GM12878 (cell line): ENCODE results near the gene ICA1. TPM values are rescaled to one million over a fixed set of nuclear protein-coding genes. Genes with fewer than 3 reads are reported as not detected.
A peak's percentile ranks its signal among the peaks of the same experiment; 100 is the strongest.

Source experiments
- BCL3 ChIP-seq: IDR thresholded peaks from 2 replicates; pipeline ENCODE4 v1.6.1; 2011; ENCODE audit warnings: borderline replicate concordance, low read depth, mild to moderate bottlenecking, moderate library complexity, low read length; ENCODE audit not compliant: insufficient read depth, poor library complexity, severe bottlenecking
- EP300 ChIP-seq, 2 experiments: fragments of 150-350 bp in 1 of 2; IDR thresholded peaks; 2 replicates each; pipeline ENCODE4 v1.6.1; 2011 to 2012; ENCODE audit warnings: low read depth in 2 of 2, low read length in 2 of 2, borderline replicate concordance in 1 of 2, improper control_type of control experiment in 1 of 2, inconsistent platforms in 1 of 2; ENCODE audit not compliant: control insufficient read depth in 1 of 2
- ETV6 ChIP-seq, 2 experiments: fragments of 450-650 bp in 1 of 2; IDR thresholded peaks in 1 of 2; conservative IDR thresholded peaks in 1 of 2; 2 replicates each; pipeline ENCODE4 v1.6.1; 2014; ENCODE audit warnings: antibody characterized with exemption in 1 of 2, borderline replicate concordance in 1 of 2, low read depth in 1 of 2, mild to moderate bottlenecking in 1 of 2, moderate library complexity in 1 of 2
- HCFC1 ChIP-seq: fragments of 150-350 bp; IDR thresholded peaks from 2 replicates; pipeline ENCODE4 v1.6.1; 2014; ENCODE audit warnings: low read length
- HDAC2 ChIP-seq: fragments of 200-600 bp; sonication (generic); IDR thresholded peaks from 2 replicates; pipeline ENCODE4 v1.6.1; 2017
- MTA2 ChIP-seq: fragments of 450-650 bp; IDR thresholded peaks from 2 replicates; pipeline ENCODE4 v1.6.1; 2016; ENCODE audit warnings: low read depth, mild to moderate bottlenecking, moderate library complexity
- NR2F1 ChIP-seq: fragments of 450-650 bp; conservative IDR thresholded peaks from 2 replicates; pipeline ENCODE4 v1.6.1; 2017; ENCODE audit warnings: mild to moderate bottlenecking
- NRF1 ChIP-seq: conservative IDR thresholded peaks from 2 replicates; pipeline ENCODE4 v1.6.1; 2011; ENCODE audit warnings: mild to moderate bottlenecking, low read depth, low read length, improper control_type of control experiment
- PAX8 ChIP-seq: fragments of 450-650 bp; IDR thresholded peaks from 2 replicates; pipeline ENCODE4 v1.6.1; 2017; ENCODE audit warnings: mild to moderate bottlenecking, moderate library complexity
- PML ChIP-seq: IDR thresholded peaks from 2 replicates; pipeline ENCODE4 v1.6.1; 2012; ENCODE audit warnings: low read length, inconsistent platforms
- POU2F2 ChIP-seq: IDR thresholded peaks from 3 replicates; pipeline ENCODE4 v1.6.1; 2011; ENCODE audit warnings: low read depth, mild to moderate bottlenecking, low read length, borderline replicate concordance
- RAD21 ChIP-seq: IDR thresholded peaks from 2 replicates; pipeline ENCODE4 v1.6.1; 2011; ENCODE audit warnings: mild to moderate bottlenecking, low read depth, low read length, moderate library complexity; ENCODE audit not compliant: insufficient read depth
- RBBP5 ChIP-seq: fragments of 200-600 bp; sonication (generic); conservative IDR thresholded peaks from 2 replicates; pipeline ENCODE4 v1.6.1; 2016
- RFX5 ChIP-seq: IDR thresholded peaks from 2 replicates; pipeline ENCODE4 v1.6.1; 2011; ENCODE audit warnings: low read depth, low read length, improper control_type of control experiment
- SMAD5 ChIP-seq: IDR thresholded peaks from 2 replicates; pipeline ENCODE4 v1.6.1; 2016; ENCODE audit warnings: antibody characterized with exemption, low read depth
- STAT3 ChIP-seq: IDR thresholded peaks from 2 replicates; pipeline ENCODE4 v1.6.1; 2011; ENCODE audit warnings: low read depth, low read length, improper control_type of control experiment
- ZNF274 ChIP-seq: IDR thresholded peaks from one replicate; pipeline ENCODE4 v1.8.0; 2011; ENCODE audit not compliant: insufficient read length, insufficient read depth
- ZNF622 ChIP-seq: fragments of 450-650 bp; IDR thresholded peaks from 2 replicates; pipeline ENCODE4 v1.6.1; 2017; ENCODE audit warnings: mild to moderate bottlenecking, inconsistent platforms
- ZZZ3 ChIP-seq: IDR thresholded peaks from 2 replicates; pipeline ENCODE4 v1.6.1; 2011; ENCODE audit warnings: low read depth; ENCODE audit not compliant: control insufficient read depth, insufficient read length
- polyA plus RNA-seq, 11 experiments: library from polyadenylated mRNA; depleted of rRNA in 4 of 11; unstranded in 6 of 11; stranded (reverse) in 5 of 11; fragments of >200 nt; fragmentation: Nextera tagmentation in 4 of 11; fragmentation: Illumina TruSeq in 1 of 11; extraction: Ambion mirVana in 4 of 11; extraction: Trizol in 1 of 11; gene quantifications; 1 replicate in 1 of 11; 2 replicates in 10 of 11; pipeline versions ENCODE4 v1.2.1 to v1.2.3, GENCODE V29; 2011 to 2016; ENCODE audit warnings: inconsistent platforms in 2 of 11, missing spikeins in 2 of 11, low read depth in 1 of 11
- total RNA-seq, 4 experiments: library from RNA; depleted of rRNA in 3 of 4; stranded (reverse); fragments of >200 nt in 3 of 4; fragmentation: Illumina TruSeq in 1 of 4; extraction: Trizol in 1 of 4; gene quantifications; 2 replicates each; pipeline versions ENCODE4 v1.2.1 to v1.2.3, GENCODE V29; 2013 to 2021
- TF ChIP-seq, protein P1 (sequence below): fragments of 450-650 bp; IDR thresholded peaks from 2 replicates; pipeline ENCODE4 v1.6.1; 2017; ENCODE audit warnings: borderline replicate concordance
- TF ChIP-seq, protein P2 (sequence below): fragments of 450-650 bp; IDR thresholded peaks from 2 replicates; pipeline ENCODE4 v1.6.1; 2017; ENCODE audit warnings: mild to moderate bottlenecking, low read depth, inconsistent platforms; ENCODE audit not compliant: poor library complexity, severe bottlenecking
- TF ChIP-seq, protein P3 (sequence below): IDR thresholded peaks from 2 replicates; pipeline ENCODE4 v1.6.1; 2012; ENCODE audit warnings: low read depth, low read length, improper control_type of control experiment
- TF ChIP-seq, protein P4 (sequence below): fragments of 450-650 bp; IDR thresholded peaks from 2 replicates; pipeline ENCODE4 v1.6.1; 2017; ENCODE audit warnings: low read depth, mild to moderate bottlenecking, moderate library complexity

The ICA1 gene
- total and polyA plus RNA-seq, 10 of the 15 experiments (the other 5 are each of a cell fraction or from before 2014, with no cell fraction given), result 1.3 to 35.1 (median 3.3) TPM

DNA sequence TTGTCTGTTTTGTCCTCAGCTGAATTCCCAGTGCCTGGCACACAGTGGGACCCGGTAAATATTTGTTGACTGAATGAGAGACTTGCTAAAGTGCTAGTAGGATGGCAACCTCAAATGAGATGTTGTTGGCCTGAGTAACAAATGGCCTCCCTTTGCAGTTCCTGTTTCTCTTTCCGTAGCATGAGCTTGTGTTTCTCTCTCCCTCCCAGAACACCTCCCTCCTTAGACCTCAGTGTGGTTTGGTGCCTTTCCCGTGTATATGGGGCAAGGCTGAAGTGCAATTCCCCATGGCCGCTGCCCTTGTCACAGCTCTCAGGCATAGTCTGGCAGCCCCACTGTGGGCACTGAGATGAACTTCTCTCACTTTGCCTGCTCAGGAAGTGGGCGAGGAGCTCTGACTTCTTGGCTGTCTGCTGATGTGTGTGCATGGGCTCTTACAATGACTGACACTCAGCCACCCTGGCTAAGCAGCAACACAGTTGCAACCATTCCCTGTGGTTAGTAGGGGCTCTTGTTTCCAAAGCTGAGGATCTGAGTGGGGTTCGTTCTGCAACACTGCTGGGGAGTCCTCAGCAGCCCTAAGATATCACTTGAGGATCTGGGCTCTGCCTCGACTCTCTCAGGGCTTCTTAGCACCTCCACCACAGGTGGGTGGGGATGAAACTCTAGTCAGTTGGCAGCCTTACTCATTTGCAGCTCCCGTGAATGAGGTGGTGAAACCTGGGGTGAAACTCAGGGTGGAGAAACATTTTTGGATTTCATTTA lies 136.1 kb downstream of the ICA1 start (continued):
- TF ChIP-seq, protein P1, sequence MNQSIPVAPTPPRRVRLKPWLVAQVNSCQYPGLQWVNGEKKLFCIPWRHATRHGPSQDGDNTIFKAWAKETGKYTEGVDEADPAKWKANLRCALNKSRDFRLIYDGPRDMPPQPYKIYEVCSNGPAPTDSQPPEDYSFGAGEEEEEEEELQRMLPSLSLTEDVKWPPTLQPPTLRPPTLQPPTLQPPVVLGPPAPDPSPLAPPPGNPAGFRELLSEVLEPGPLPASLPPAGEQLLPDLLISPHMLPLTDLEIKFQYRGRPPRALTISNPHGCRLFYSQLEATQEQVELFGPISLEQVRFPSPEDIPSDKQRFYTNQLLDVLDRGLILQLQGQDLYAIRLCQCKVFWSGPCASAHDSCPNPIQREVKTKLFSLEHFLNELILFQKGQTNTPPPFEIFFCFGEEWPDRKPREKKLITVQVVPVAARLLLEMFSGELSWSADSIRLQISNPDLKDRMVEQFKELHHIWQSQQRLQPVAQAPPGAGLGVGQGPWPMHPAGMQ, result no peak
- TF ChIP-seq SMAD5, result no peak; the same call in 1 of the 2 replicates
- TF ChIP-seq POU2F2, result 0 out of 3 replicates have a peak, but pooled peaks have one; percentile 50
- no peak for TF ChIP-seq RFX5
- TF ChIP-seq RBBP5, result no peak
- TF ChIP-seq, protein P2, sequence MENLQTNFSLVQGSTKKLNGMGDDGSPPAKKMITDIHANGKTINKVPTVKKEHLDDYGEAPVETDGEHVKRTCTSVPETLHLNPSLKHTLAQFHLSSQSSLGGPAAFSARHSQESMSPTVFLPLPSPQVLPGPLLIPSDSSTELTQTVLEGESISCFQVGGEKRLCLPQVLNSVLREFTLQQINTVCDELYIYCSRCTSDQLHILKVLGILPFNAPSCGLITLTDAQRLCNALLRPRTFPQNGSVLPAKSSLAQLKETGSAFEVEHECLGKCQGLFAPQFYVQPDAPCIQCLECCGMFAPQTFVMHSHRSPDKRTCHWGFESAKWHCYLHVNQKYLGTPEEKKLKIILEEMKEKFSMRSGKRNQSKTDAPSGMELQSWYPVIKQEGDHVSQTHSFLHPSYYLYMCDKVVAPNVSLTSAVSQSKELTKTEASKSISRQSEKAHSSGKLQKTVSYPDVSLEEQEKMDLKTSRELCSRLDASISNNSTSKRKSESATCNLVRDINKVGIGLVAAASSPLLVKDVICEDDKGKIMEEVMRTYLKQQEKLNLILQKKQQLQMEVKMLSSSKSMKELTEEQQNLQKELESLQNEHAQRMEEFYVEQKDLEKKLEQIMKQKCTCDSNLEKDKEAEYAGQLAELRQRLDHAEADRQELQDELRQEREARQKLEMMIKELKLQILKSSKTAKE, result no peak
- no peak for TF ChIP-seq STAT3
- TF ChIP-seq NRF1, result no peak
- peak; percentile 25 for TF ChIP-seq RAD21
- TF ChIP-seq NR2F1, result 0 out of 2 replicates have a peak, but pooled peaks have one; percentile 46
- no peak for TF ChIP-seq HCFC1
- TF ChIP-seq PML, result no peak
- TF ChIP-seq, protein P3, sequence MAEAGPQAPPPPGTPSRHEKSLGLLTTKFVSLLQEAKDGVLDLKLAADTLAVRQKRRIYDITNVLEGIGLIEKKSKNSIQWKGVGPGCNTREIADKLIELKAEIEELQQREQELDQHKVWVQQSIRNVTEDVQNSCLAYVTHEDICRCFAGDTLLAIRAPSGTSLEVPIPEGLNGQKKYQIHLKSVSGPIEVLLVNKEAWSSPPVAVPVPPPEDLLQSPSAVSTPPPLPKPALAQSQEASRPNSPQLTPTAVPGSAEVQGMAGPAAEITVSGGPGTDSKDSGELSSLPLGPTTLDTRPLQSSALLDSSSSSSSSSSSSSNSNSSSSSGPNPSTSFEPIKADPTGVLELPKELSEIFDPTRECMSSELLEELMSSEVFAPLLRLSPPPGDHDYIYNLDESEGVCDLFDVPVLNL, result no peak
- peak; percentile 71; the same call in 1 of the 2 replicates for TF ChIP-seq PAX8
- TF ChIP-seq, protein P4, sequence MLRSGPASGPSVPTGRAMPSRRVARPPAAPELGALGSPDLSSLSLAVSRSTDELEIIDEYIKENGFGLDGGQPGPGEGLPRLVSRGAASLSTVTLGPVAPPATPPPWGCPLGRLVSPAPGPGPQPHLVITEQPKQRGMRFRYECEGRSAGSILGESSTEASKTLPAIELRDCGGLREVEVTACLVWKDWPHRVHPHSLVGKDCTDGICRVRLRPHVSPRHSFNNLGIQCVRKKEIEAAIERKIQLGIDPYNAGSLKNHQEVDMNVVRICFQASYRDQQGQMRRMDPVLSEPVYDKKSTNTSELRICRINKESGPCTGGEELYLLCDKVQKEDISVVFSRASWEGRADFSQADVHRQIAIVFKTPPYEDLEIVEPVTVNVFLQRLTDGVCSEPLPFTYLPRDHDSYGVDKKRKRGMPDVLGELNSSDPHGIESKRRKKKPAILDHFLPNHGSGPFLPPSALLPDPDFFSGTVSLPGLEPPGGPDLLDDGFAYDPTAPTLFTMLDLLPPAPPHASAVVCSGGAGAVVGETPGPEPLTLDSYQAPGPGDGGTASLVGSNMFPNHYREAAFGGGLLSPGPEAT, result peak; percentile 91
- TF ChIP-seq HDAC2, result no peak
- TF ChIP-seq BCL3, result peak; percentile 27
- peak; percentile 66 to 81 for TF ChIP-seq EP300 (IDR thresholded peaks at IDR 0.05; ENCODE audit: borderline replicate concordance in 1 of 2, control insufficient read depth in 1 of 2, low read depth in 2 of 2, low read length in 2 of 2)
- TF ChIP-seq ZZZ3, result no peak
- TF ChIP-seq MTA2, result peak; percentile 90
- no peak for TF ChIP-seq ZNF274
- peak in 1 of 2 experiments; percentile 83; a peak in 2 of 4 replicates for TF ChIP-seq ETV6 (conservative IDR thresholded peaks at IDR 0.05 in 1 of 2, IDR thresholded peaks at IDR 0.05 in 1 of 2; ENCODE audit: borderline replicate concordance in 1 of 2, low read depth in 1 of 2)
- no peak for TF ChIP-seq ZNF622
